B cell (primary cell): ENCODE measurements around the gene NEK6. TPM values are rescaled to one million over a fixed set of nuclear protein-coding genes. Genes with fewer than 3 reads are reported as not detected.

Experiments
- ATAC-seq: fragments of 200-7000 bp; cut with Tn5 transposase; one replicate; pipeline ENCODE4 v1.10.0; 2021; ENCODE audit warnings: low read depth, mild to moderate bottlenecking, moderate number of reproducible peaks, moderate library complexity
- CTCF ChIA-PET: fragments of 350-600 bp; sonication (Branson Sonifier 250); formaldehyde crosslinking; loops from one replicate; lab custom pipeline; 2021; ENCODE audit warnings: antibody characterized with exemption, inconsistent platforms; lab: Charles Lee
- POLR2A ChIA-PET: fragments of 350-600 bp; sonication (Branson Sonifier 250); formaldehyde crosslinking; loops from one replicate; lab custom pipeline; 2021; ENCODE audit warnings: antibody characterized with exemption; lab: Charles Lee
- DNase-seq: peaks from one replicate; pipeline ENCODE4 v3.0.0; 2013
- H2AFZ ChIP-seq: 2 replicates; pipeline ENCODE4 v1.6.1; 2012; ENCODE audit warnings: mild to moderate bottlenecking, low read depth, low read length; ENCODE audit not compliant: insufficient read depth, poor library complexity, severe bottlenecking
- H3K27ac ChIP-seq, 2 donors: 1 replicate in 1 of 2; 2 replicates in 1 of 2; pipeline ENCODE4 v1.5.1; 2012 to 2013; ENCODE audit warnings: low read length in 2 of 2, mild to moderate bottlenecking in 2 of 2, moderate library complexity in 1 of 2
- H3K27me3 ChIP-seq, 4 experiments: fragments of 200-600 bp in 1 of 4; sonication (generic) in 1 of 4; replicated peaks in 1 of 4; 1 replicate in 2 of 4; 2 replicates in 2 of 4; pipeline versions ENCODE4 v1.6.1 to v1.7.0; 2013 to 2016; ENCODE audit warnings: low read length in 3 of 4, mild to moderate bottlenecking in 2 of 4, mixed read lengths in 1 of 4, moderate library complexity in 1 of 4; ENCODE audit not compliant: insufficient read depth in 4 of 4, control insufficient read depth in 3 of 4; ENCODE audit errors: control extremely low read depth in 1 of 4
- H3K36me3 ChIP-seq, 2 experiments: replicated peaks in 1 of 2; 1 replicate in 1 of 2; 2 replicates in 1 of 2; pipeline versions ENCODE4 v1.6.1 to v1.7.1; 2013; ENCODE audit warnings: low read length in 1 of 2; ENCODE audit not compliant: insufficient read depth in 2 of 2, control insufficient read depth in 1 of 2; ENCODE audit errors: control extremely low read depth in 1 of 2, extremely low read depth in 1 of 2
- H3K4me1 ChIP-seq, 2 donors: fragments of 200-600 bp in 1 of 2; sonication (generic) in 1 of 2; 1 replicate in 1 of 2; 2 replicates in 1 of 2; pipeline versions ENCODE4 v1.5.1 to v1.6.1; 2013 to 2017; ENCODE audit warnings: low read length in 2 of 2; ENCODE audit not compliant: control insufficient read depth in 2 of 2, insufficient read depth in 2 of 2
- H3K4me2 ChIP-seq: replicated peaks from 2 replicates; pipeline ENCODE3; 2012; ENCODE audit warnings: mild to moderate bottlenecking, low read depth, low read length; ENCODE audit not compliant: poor library complexity, severe bottlenecking
- H3K4me3 ChIP-seq, 5 experiments: fragments of 200-600 bp in 1 of 5; sonication (generic) in 1 of 5; 1 replicate in 3 of 5; 2 replicates in 2 of 5; pipeline versions ENCODE4 v1.5.1 to v1.7.0; 2011 to 2016; ENCODE audit warnings: low read length in 4 of 5, mild to moderate bottlenecking in 4 of 5, low read depth in 2 of 5, control low read depth in 1 of 5, moderate library complexity in 1 of 5; ENCODE audit not compliant: insufficient read depth in 1 of 5; ENCODE audit errors: control extremely low read depth in 1 of 5, extremely low read depth in 1 of 5
- H3K79me2 ChIP-seq: fragments of 200-600 bp; sonication (generic); one replicate; pipeline ENCODE4 v1.6.0; 2016; ENCODE audit warnings: low read length; ENCODE audit not compliant: control insufficient read depth, insufficient read depth
- H3K9ac ChIP-seq: fragments of 200-600 bp; sonication (generic); 2 replicates; pipeline ENCODE4 v1.6.1; 2017; ENCODE audit warnings: mild to moderate bottlenecking, low read length, moderate library complexity
- H3K9me3 ChIP-seq, 3 donors: one replicate each; pipeline versions ENCODE4 v1.6.1 to v1.7.1; 2013; ENCODE audit warnings: low read length in 2 of 3; ENCODE audit not compliant: control insufficient read depth in 2 of 3, insufficient read depth in 1 of 3; ENCODE audit errors: control extremely low read depth in 1 of 3
- H4K20me1 ChIP-seq: 2 replicates; pipeline ENCODE4 v1.6.0; 2012; ENCODE audit warnings: mild to moderate bottlenecking, low read length; ENCODE audit not compliant: insufficient read depth, control insufficient read depth, poor library complexity, severe bottlenecking
- H3K27ac Mint-ChIP-seq: one replicate; pipeline ENCODE4 v1.8.0; 2021; ENCODE audit warnings: mixed read lengths
- H3K27me3 Mint-ChIP-seq: one replicate; pipeline ENCODE4 v1.8.0; 2021; ENCODE audit warnings: mixed read lengths
- H3K4me1 Mint-ChIP-seq: one replicate; pipeline ENCODE4 v1.8.0; 2021; ENCODE audit warnings: mixed read lengths
- H3K4me3 Mint-ChIP-seq: one replicate; pipeline ENCODE4 v1.8.0; 2021; ENCODE audit warnings: mixed read lengths
- H3K9me3 Mint-ChIP-seq: one replicate; pipeline ENCODE4 v1.8.0; 2022; ENCODE audit warnings: mixed read lengths; ENCODE audit not compliant: insufficient read depth
- EZH2 ChIP-seq: IDR thresholded peaks from 2 replicates; pipeline ENCODE4 v1.6.1; 2012; ENCODE audit warnings: borderline replicate concordance, low read depth, mild to moderate bottlenecking, moderate library complexity, low read length; ENCODE audit not compliant: insufficient read depth, poor library complexity, severe bottlenecking
- WGBS: methylation state at CpG from one replicate; pipeline ENCODE4 v1.1.5; 2013; ENCODE audit warnings: missing lambda C conversion rate; ENCODE audit not compliant: insufficient coverage; 5-methylcytosine and 5-hydroxymethylcytosine counted together
- intact Hi-C: fragments of 100-400 bp; cut with micrococcal nuclease; formaldehyde crosslinking; loops from one replicate; pipeline ENCODE4 v1.10.0; 2022
- polyA plus RNA-seq: library from polyadenylated mRNA; depleted of rRNA; stranded (reverse); fragments of >200 nt; gene quantifications from 2 replicates; pipeline ENCODE4 v1.2.3, GENCODE V29; 2012
- total RNA-seq, 2 donors: library from RNA; stranded (reverse); fragments of 120-200 nt in 1 of 2; gene quantifications; 1 replicate in 1 of 2; 2 replicates in 1 of 2; pipeline versions ENCODE4 v1.2.3 to v1.2.4, GENCODE V29; 2013 to 2022
- TF ChIP-seq, protein P1 (sequence below): fragments of 200-600 bp; IDR thresholded peaks from one replicate; pipeline ENCODE4 v1.8.0; 2022; ENCODE audit warnings: antibody characterized with exemption, mild to moderate bottlenecking

Gene NEK6
- total and polyA plus RNA-seq, 2 donors (not counting 1 experiment from before 2014, with no cell fraction given), result 40.0 to 63.1 TPM

GRCh38 chr9:124357721-124358361 lies 100.1 kb downstream of the NEK6 start:
- H3K27me3 Mint-ChIP-seq, result no peaks in the 10 kb centered on the region
- ATAC-seq, result no peak
- H3K27ac Mint-ChIP-seq, result peak overlapping the region; percentile 12
- DNase-seq, result no peak
- POLR2A ChIA-PET, result interaction anchor here (0.5 kb wide), 1 partner anchor 9 kb away, joined by 3 read pairs; no protein-coding TSS in a partner anchor
- H3K27ac ChIP-seq, result no peak overlapping the region
- no peaks in the 10 kb centered on the region for H3K4me1 ChIP-seq
- H3K4me1 Mint-ChIP-seq, result peaks cover 8% of the 10 kb centered on the region
- H2AFZ ChIP-seq, result no peak overlapping the region
- no peaks in the 10 kb centered on the region for H3K27me3 ChIP-seq
- peaks cover 86% of the 10 kb centered on the region for H4K20me1 ChIP-seq
- no peak overlapping the region for H3K4me3 ChIP-seq
- no peak overlapping the region for H3K4me3 Mint-ChIP-seq
- H3K9me3 ChIP-seq, result no peaks in the 10 kb centered on the region
- H3K9me3 Mint-ChIP-seq, result no peaks in the 10 kb centered on the region
- H3K36me3 ChIP-seq, result peaks cover 0 to 55% of the 10 kb centered on the region in 2 experiments
- no peak overlapping the region for H3K4me2 ChIP-seq
- intact Hi-C loops, result no loop called here
- CTCF ChIA-PET, result interaction anchor here (1.6 to 1.7 kb wide), 2 partner anchors 8 to 232 kb away, joined by 3 to 9 read pairs; no protein-coding TSS in a partner anchor
- TF ChIP-seq, protein P1, sequence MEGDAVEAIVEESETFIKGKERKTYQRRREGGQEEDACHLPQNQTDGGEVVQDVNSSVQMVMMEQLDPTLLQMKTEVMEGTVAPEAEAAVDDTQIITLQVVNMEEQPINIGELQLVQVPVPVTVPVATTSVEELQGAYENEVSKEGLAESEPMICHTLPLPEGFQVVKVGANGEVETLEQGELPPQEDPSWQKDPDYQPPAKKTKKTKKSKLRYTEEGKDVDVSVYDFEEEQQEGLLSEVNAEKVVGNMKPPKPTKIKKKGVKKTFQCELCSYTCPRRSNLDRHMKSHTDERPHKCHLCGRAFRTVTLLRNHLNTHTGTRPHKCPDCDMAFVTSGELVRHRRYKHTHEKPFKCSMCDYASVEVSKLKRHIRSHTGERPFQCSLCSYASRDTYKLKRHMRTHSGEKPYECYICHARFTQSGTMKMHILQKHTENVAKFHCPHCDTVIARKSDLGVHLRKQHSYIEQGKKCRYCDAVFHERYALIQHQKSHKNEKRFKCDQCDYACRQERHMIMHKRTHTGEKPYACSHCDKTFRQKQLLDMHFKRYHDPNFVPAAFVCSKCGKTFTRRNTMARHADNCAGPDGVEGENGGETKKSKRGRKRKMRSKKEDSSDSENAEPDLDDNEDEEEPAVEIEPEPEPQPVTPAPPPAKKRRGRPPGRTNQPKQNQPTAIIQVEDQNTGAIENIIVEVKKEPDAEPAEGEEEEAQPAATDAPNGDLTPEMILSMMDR, result no peak
- no peak for TF ChIP-seq EZH2
- H3K9ac ChIP-seq, result no peak overlapping the region
- H3K79me2 ChIP-seq, result peaks cover 49% of the 10 kb centered on the region
- WGBS, result 96% methylated on average over 13 of the region's 13 CpGs

- peaks cover 90% of the 10 kb centered on the region for H4K20me1 ChIP-seq
- no peak overlapping the region for H3K4me2 ChIP-seq
- Mint-ChIP-seq H3K4me1 (peaks cover 8% of the 10 kb centered on the region), H3K4me3 (no peak overlapping the region), H3K27me3 (no peaks in the 10 kb centered on the region), H3K27ac (peak overlapping the region; percentile 38), H3K9me3 (no peaks in the 10 kb centered on the region)
- H3K27ac ChIP-seq, result no peak overlapping the region
- H3K27me3 ChIP-seq, result no peaks in the 10 kb centered on the region
- no peaks in the 10 kb centered on the region for H3K4me1 ChIP-seq
- no peak overlapping the region for H2AFZ ChIP-seq
- intact Hi-C loops, result no loop called here
- CTCF ChIA-PET, result interaction anchor here (0.5 to 1.6 kb wide), 2 partner anchors 140 to 232 kb away, joined by 4 to 9 read pairs; no protein-coding TSS in a partner anchor
- POLR2A ChIA-PET, result no interaction called here
- no peaks in the 10 kb centered on the region for H3K9me3 ChIP-seq
- H3K4me3 ChIP-seq, result no peak overlapping the region
- peaks cover 57% of the 10 kb centered on the region for H3K79me2 ChIP-seq
- peaks cover 0 to 48% of the 10 kb centered on the region in 2 experiments for H3K36me3 ChIP-seq
- ATAC-seq (no peak), DNase-seq (no peak)
- WGBS, result 98% methylated on average over 10 of the region's 13 CpGs
- no peak for TF ChIP-seq EZH2
- TF ChIP-seq, protein P1, result no peak
- H3K9ac ChIP-seq, result no peak overlapping the region
These were observed 100.9 kb downstream of the NEK6 start for GRCh38 chr9:124358631-124359030.
